ENCODE measurements around the gene CARHSP1. TPM values are rescaled to one million over a fixed set of nuclear protein-coding genes. Genes with fewer than 3 reads are reported as not detected.
"Not testable (repeated sequence)": the region's sequence is repeated elsewhere in the genome, so short reads cannot be mapped to it uniquely, and the experiment has no call there.

Gene CARHSP1
- total RNA-seq, 4 donors from 2014 or later, result 42.2 to 47.8 (median 44.2) TPM

- no peak for DNase-seq (ENCODE audit: low spot score in 2 of 2)
- 86 to 97% methylated on average over 14 to 15 of the region's 15 CpGs for WGBS, 2 donors
- TF ChIP-seq POLR2A (IDR thresholded peaks at IDR 0.05), result no peak
- intact Hi-C loops (cut with DNase I; ENCODE audit: low total_unique reads), result no loop called here
- no peak overlapping the region for H3K4me3 ChIP-seq (ENCODE audit: low read depth, poor library complexity, severe bottlenecking)
Observed at GRCh38 chr16:8847623-8848022, 21.2 kb downstream of the CARHSP1 start.

- intact Hi-C loops (cut with DNase I; ENCODE audit: low total_unique reads), result no loop called here
- DNase-seq (ENCODE audit: low spot score in 2 of 2), result peak in 1 of 2 donors; percentile 67
- WGBS, 2 donors, result 81 to 84% methylated on average over 13 of the region's 13 CpGs
- H3K4me3 ChIP-seq (ENCODE audit: low read depth, poor library complexity, severe bottlenecking), result no peak overlapping the region
- TF ChIP-seq POLR2A (IDR thresholded peaks at IDR 0.05), result no peak
- TF ChIP-seq, protein P1, sequence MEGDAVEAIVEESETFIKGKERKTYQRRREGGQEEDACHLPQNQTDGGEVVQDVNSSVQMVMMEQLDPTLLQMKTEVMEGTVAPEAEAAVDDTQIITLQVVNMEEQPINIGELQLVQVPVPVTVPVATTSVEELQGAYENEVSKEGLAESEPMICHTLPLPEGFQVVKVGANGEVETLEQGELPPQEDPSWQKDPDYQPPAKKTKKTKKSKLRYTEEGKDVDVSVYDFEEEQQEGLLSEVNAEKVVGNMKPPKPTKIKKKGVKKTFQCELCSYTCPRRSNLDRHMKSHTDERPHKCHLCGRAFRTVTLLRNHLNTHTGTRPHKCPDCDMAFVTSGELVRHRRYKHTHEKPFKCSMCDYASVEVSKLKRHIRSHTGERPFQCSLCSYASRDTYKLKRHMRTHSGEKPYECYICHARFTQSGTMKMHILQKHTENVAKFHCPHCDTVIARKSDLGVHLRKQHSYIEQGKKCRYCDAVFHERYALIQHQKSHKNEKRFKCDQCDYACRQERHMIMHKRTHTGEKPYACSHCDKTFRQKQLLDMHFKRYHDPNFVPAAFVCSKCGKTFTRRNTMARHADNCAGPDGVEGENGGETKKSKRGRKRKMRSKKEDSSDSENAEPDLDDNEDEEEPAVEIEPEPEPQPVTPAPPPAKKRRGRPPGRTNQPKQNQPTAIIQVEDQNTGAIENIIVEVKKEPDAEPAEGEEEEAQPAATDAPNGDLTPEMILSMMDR (IDR thresholded peaks at IDR 0.05), result no peak
Observed at GRCh38 chr16:8847145-8847544, 21.7 kb downstream of the CARHSP1 start.

- no peak overlapping the region for H3K4me3 ChIP-seq (ENCODE audit: low read depth, poor library complexity, severe bottlenecking)
- 90 to 92% methylated on average over 10 of the region's 10 CpGs for WGBS, 2 donors
- intact Hi-C loops (cut with DNase I; ENCODE audit: low total_unique reads), result no loop called here
- TF ChIP-seq, protein P1 (IDR thresholded peaks at IDR 0.05), result no peak
- no peak for TF ChIP-seq POLR2A (IDR thresholded peaks at IDR 0.05)
- peak in 1 of 2 donors; percentile 75 for DNase-seq (ENCODE audit: low spot score in 2 of 2)
Observed at GRCh38 chr16:8846401-8846932, 22.3 kb downstream of the CARHSP1 start.

DNA sequence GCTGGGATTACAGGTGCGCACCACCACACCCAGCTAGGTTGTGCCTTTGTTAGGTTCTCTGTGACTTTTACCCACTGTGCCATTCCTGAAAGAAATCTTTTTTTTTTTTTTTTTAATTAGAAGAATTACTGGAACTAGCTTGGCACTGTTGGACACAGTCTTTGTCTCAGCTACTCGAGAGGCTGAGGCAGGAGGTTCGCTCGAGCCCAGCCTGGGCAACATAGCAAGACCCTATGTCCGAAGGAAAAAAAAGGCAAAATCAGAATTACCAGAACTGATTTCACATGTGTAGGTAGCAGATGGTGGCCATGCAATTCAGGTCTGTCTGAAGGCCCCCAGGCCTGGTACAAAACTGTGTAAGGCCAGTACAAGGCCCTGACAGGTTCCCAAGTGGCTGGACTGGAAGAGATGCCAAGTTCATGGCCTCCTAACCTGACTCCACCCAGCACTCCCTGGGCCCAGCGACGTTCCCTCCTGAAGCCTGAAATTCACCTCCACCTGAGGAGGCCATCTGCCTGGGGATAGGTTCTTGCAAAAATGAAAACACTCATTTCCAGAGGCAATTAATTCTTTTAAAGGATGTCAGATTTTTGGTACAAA is 23.0 kb downstream of the CARHSP1 start:
- intact Hi-C loops (cut with DNase I; ENCODE audit: low total_unique reads), result no loop called here
- WGBS, 2 donors, result 80 to 88% methylated on average over 7 of the region's 7 CpGs
- H3K4me3 ChIP-seq (ENCODE audit: low read depth, poor library complexity, severe bottlenecking), result no peak overlapping the region
- no peak for TF ChIP-seq POLR2A (IDR thresholded peaks at IDR 0.05)
- peak in 1 of 2 donors; percentile 31 for DNase-seq (ENCODE audit: low spot score in 2 of 2)

- intact Hi-C loops (cut with DNase I; ENCODE audit: low total_unique reads); H3K4me3 ChIP-seq (ENCODE audit: low read depth, poor library complexity, severe bottlenecking): not testable (repeated sequence)
Observed at GRCh38 chr16:8843296-8843695, 25.5 kb downstream of the CARHSP1 start.

GRCh38 chr16:8842016-8842415 is 26.8 kb downstream of the CARHSP1 start:
- intact Hi-C loops (cut with DNase I; ENCODE audit: low total_unique reads); H3K4me3 ChIP-seq (ENCODE audit: low read depth, poor library complexity, severe bottlenecking): not testable (repeated sequence)
- WGBS, 2 donors, result 53 to 56% methylated on average over 4 of the region's 4 CpGs
- DNase-seq (ENCODE audit: low spot score in 2 of 2), result peak in 1 of 2 donors; percentile 12

More at GRCh38 chr16:8843296-8843695, 25.5 kb downstream of the CARHSP1 start:
- not testable (repeated sequence) for DNase-seq (ENCODE audit: low spot score in 2 of 2)
- WGBS, 2 donors, result 70 to 95% methylated on average over 5 to 8 of the region's 12 CpGs

DNA sequence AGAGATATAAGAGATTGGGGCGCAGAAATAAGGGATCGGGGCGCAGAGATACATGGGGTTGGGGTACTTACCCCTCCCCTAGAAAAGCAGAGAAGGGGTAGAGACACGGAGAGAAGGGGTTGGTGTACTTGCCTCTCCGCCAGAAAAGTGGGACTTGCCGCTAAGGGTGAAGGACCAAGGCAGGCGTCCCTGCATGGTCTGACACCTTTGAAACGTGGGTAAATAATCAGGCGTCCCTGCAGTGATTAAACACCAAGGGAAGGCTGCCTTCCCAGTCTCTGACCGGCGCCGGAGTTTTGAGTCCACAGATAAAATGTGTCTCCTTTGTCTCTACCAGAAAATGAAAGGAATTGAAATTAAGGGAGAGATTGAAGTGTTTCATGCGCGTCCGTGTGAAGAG is 31.2 kb downstream of the CARHSP1 start:
- WGBS, 2 donors, result 93 to 95% methylated on average over 15 of the region's 15 CpGs
- DNase-seq (ENCODE audit: low spot score in 2 of 2), result peak in 1 of 2 donors; percentile 56
- intact Hi-C loops (cut with DNase I; ENCODE audit: low total_unique reads); H3K4me3 ChIP-seq (ENCODE audit: low read depth, poor library complexity, severe bottlenecking): not testable (repeated sequence)

- intact Hi-C loops (cut with DNase I; ENCODE audit: low total_unique reads); H3K4me3 ChIP-seq (ENCODE audit: low read depth, poor library complexity, severe bottlenecking): not testable (repeated sequence)
- peak in 1 of 2 donors; percentile 7 for DNase-seq (ENCODE audit: low spot score in 2 of 2)
- 88 to 94% methylated on average over 7 of the region's 7 CpGs for WGBS, 2 donors
Observed at GRCh38 chr16:8836797-8837196, 32.0 kb downstream of the CARHSP1 start.

DNA sequence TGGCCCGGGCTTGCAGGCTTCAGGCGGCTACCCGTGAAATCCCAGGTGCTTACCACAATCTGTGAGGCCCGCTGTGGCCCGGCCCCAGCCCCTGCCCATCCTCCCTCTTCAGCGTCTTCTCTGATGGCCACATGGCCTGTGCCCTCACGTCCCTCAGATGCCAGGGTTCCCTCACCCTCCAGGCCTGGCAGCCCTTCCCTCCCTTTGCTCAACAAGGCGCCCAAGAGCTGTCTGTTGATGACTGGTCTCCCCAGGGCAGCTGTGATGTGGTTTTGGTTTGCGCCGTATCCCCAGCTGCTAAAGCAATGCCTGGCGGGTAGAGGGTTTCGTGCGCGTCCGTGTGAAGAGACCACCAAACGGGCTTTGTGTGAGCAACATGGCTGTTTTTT is 36.1 kb downstream of the CARHSP1 start:
- no peak overlapping the region for H3K4me3 ChIP-seq (ENCODE audit: low read depth, poor library complexity, severe bottlenecking)
- 80 to 82% methylated on average over 16 of the region's 16 CpGs for WGBS, 2 donors
- DNase-seq (ENCODE audit: low spot score in 2 of 2), result peak in 1 of 2 donors; percentile 81
- intact Hi-C loops (cut with DNase I; ENCODE audit: low total_unique reads), result no loop called here
- TF ChIP-seq, protein P1 (IDR thresholded peaks at IDR 0.05), result no peak
- TF ChIP-seq POLR2A (IDR thresholded peaks at IDR 0.05), result no peak
